ENCODE measurements around the gene FBXO10.

Gene FBXO10

GRCh38 chr9:37534901-37535300, 41.3 kb downstream of the FBXO10 start:
- in situ Hi-C loops (cut with HindIII; ENCODE audit: low sequenced_read_pairs) = no loop called here
- no peak for TF ChIP-seq CTCF (IDR thresholded peaks at IDR 0.05; ENCODE audit: low read depth, low read length)
- no peak for DNase-seq (ENCODE audit: low read depth, low spot score)
- H3K4me3 ChIP-seq (ENCODE audit: low read depth, low read length) = no peak overlapping the region

GRCh38 chr9:37534412-37534811, 41.8 kb downstream of the FBXO10 start:
- no peak for TF ChIP-seq CTCF (IDR thresholded peaks at IDR 0.05; ENCODE audit: low read depth, low read length)
- no peak overlapping the region for H3K4me3 ChIP-seq (ENCODE audit: low read depth, low read length)
- in situ Hi-C loops (cut with HindIII; ENCODE audit: low sequenced_read_pairs) = no loop called here
- no peak for DNase-seq (ENCODE audit: low read depth, low spot score)

GRCh38 chr9:37531699-37532098, 44.5 kb downstream of the FBXO10 start:
- no peak for TF ChIP-seq CTCF (IDR thresholded peaks at IDR 0.05; ENCODE audit: low read depth, low read length)
- DNase-seq (ENCODE audit: low read depth, low spot score) = no peak
- no peak overlapping the region for H3K4me3 ChIP-seq (ENCODE audit: low read depth, low read length)
- in situ Hi-C loops (cut with HindIII; ENCODE audit: low sequenced_read_pairs) = no loop called here

GRCh38 chr9:37528652-37529471, 47.3 kb downstream of the FBXO10 start:
- TF ChIP-seq CTCF (IDR thresholded peaks at IDR 0.05; ENCODE audit: low read depth, low read length) = no peak
- no peak overlapping the region for H3K4me3 ChIP-seq (ENCODE audit: low read depth, low read length)
- DNase-seq (ENCODE audit: low read depth, low spot score) = peak; percentile 50
- in situ Hi-C loops (cut with HindIII; ENCODE audit: low sequenced_read_pairs) = no loop called here

GRCh38 chr9:37523916-37524315, 52.3 kb downstream of the FBXO10 start:
- no peak for TF ChIP-seq CTCF (IDR thresholded peaks at IDR 0.05; ENCODE audit: low read depth, low read length)
- no peak for DNase-seq (ENCODE audit: low read depth, low spot score)
- in situ Hi-C loops (cut with HindIII; ENCODE audit: low sequenced_read_pairs) = no loop called here
- no peak overlapping the region for H3K4me3 ChIP-seq (ENCODE audit: low read depth, low read length)

GRCh38 chr9:37522971-37523370, 53.2 kb downstream of the FBXO10 start:
- TF ChIP-seq CTCF (IDR thresholded peaks at IDR 0.05; ENCODE audit: low read depth, low read length) = no peak
- in situ Hi-C loops (cut with HindIII; ENCODE audit: low sequenced_read_pairs) = no loop called here
- DNase-seq (ENCODE audit: low read depth, low spot score) = no peak
- H3K4me3 ChIP-seq (ENCODE audit: low read depth, low read length) = no peak overlapping the region
